GM12875 (cell line): ENCODE measurements around the gene ARID1A.

ENCODE experiments used
- H3K4me3 ChIP-seq: one replicate; pipeline ENCODE4 v1.5.1; 2011; ENCODE audit warnings: low read depth, low read length, control low read depth
- TF ChIP-seq, protein P1 (sequence below): IDR thresholded peaks from 2 replicates; pipeline ENCODE4 v1.5.1; 2011; ENCODE audit warnings: low read depth, mild to moderate bottlenecking, control low read depth, inconsistent platforms, low read length, moderate library complexity, borderline replicate concordance; ENCODE audit not compliant: insufficient read depth

The ARID1A gene

GRCh38 chr1:26784023-26784871 lies 88.4 kb downstream of the ARID1A start:
- H3K4me3 ChIP-seq, result no peak overlapping the region
- TF ChIP-seq, protein P1, sequence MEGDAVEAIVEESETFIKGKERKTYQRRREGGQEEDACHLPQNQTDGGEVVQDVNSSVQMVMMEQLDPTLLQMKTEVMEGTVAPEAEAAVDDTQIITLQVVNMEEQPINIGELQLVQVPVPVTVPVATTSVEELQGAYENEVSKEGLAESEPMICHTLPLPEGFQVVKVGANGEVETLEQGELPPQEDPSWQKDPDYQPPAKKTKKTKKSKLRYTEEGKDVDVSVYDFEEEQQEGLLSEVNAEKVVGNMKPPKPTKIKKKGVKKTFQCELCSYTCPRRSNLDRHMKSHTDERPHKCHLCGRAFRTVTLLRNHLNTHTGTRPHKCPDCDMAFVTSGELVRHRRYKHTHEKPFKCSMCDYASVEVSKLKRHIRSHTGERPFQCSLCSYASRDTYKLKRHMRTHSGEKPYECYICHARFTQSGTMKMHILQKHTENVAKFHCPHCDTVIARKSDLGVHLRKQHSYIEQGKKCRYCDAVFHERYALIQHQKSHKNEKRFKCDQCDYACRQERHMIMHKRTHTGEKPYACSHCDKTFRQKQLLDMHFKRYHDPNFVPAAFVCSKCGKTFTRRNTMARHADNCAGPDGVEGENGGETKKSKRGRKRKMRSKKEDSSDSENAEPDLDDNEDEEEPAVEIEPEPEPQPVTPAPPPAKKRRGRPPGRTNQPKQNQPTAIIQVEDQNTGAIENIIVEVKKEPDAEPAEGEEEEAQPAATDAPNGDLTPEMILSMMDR, result no peak

DNA sequence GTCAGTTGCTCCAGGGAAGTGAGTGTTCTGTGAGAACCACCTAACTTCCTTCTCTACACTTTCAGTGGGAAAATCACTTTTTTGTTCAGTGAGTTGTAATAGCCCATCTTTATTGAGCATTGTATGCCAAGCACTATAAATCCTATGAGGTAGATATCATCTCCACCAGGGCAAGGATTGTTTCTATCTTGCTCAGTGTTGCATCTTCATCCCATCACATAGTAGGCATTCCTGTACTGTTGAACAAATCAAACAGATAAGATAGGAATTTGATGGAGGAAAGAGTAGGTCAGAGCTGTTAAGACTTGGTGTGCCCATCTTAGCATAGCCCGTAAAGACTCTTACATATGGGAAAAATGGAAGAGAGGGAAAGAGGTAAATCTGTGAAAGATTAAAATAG lies 89.1 kb downstream of the ARID1A start:
- no peak overlapping the region for H3K4me3 ChIP-seq
- TF ChIP-seq, protein P1, result no peak

GRCh38 chr1:26785611-26786436 lies 90.0 kb downstream of the ARID1A start:
- TF ChIP-seq, protein P1, result no peak
- H3K4me3 ChIP-seq, result no peak overlapping the region

DNA sequence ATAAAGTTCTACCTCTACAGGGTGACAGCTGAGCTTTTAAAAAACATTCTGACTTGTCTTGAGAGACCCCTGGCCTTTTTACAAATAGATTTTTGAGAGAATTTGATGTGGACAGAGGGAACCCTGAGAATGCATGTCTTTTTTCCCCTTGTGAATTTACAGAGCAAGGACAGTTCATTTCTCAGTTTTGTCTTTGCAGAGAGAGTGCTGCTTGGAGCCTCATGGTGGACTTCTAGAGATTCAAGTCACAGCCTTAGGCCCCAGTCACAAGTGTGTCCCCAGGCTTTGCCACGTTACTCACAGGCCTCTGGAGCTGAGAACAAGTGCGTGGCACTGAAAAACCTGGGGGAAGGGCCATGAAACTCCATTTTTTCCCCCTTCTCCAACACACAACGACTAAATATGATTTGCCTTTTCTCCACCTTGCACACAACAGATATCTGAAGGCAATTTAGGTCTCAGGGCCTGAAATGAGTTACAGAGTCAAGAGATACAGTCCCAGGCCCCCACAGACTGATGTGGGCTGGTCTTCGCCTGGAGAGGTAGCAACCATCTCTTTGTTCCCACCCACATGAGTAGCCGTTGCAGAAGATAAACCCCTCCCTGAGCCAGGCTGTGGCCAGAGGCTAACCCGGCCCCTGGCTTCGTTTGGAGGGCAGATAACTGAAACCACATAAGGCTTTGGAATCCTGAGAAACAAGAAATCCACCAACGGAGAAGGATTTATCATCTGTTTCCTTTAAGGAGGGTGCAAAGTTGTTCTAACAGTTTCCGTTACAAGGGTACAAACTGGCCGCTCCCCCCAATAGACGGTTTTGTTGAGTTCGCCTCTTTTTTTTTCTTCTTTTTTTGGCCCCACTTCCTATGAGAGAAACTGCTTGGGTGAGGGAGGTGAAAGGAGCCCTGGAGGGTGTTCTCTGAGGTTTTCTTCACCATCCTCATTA lies 90.9 kb downstream of the ARID1A start:
- H3K4me3 ChIP-seq, result peak overlapping the region; percentile 52
- TF ChIP-seq, protein P1, result no peak

GRCh38 chr1:26787381-26787705 lies 91.5 kb downstream of the ARID1A start:
- peak overlapping the region; percentile 52 for H3K4me3 ChIP-seq
- TF ChIP-seq, protein P1, result no peak

GRCh38 chr1:26787706-26788514 lies 92.1 kb downstream of the ARID1A start, which contains the start of gene PIGV:
TSS of gene PIGV (plus strand) at chr1:26787950. CDS start at chr1:26790816, 2,866 bp downstream.
- TF ChIP-seq, protein P1, result no peak
- peak within 1 kb of the TSS; percentile 52 for H3K4me3 ChIP-seq
